Measurements from ENCODE around the gene PTX4. TPM values are rescaled to one million over a fixed set of nuclear protein-coding genes. Genes with fewer than 3 reads are reported as not detected.

Gene PTX4
- total RNA-seq, 1 experiment from 2014 or later: not detected

- no peak for DNase-seq
- Histone ChIP-seq H3K27me3 (ENCODE audit: insufficient read depth, low read length) (no peaks in the 10 kb centered on the region), H2BK20ac (ENCODE audit: low read depth, low read length, poor library complexity, severe bottlenecking) (no peak overlapping the region), H3K14ac (ENCODE audit: insufficient read depth, low read length) (no peak overlapping the region), H3T11ph (ENCODE audit: low read length) (no peak overlapping the region), H2BK5ac (ENCODE audit: insufficient read length, low read length) (no peak overlapping the region), H3K9ac (ENCODE audit: extremely low read depth, insufficient read length, low read length) (no peak overlapping the region), H3K79me1 (ENCODE audit: insufficient read depth, low read depth, low read length, poor library complexity, severe bottlenecking) (no peaks in the 10 kb centered on the region), H3K9me3 (ENCODE audit: control insufficient read depth, low read depth, low read length) (no peaks in the 10 kb centered on the region), H3K23me2 (ENCODE audit: insufficient read length, low read depth, low read length, poor library complexity, severe bottlenecking) (no peaks in the 10 kb centered on the region), H2BK12ac (ENCODE audit: insufficient read length, low read depth, low read length) (no peak overlapping the region), H2AK5ac (ENCODE audit: insufficient read length, low read length) (no peak overlapping the region), H3K56ac (ENCODE audit: insufficient read length, low read depth, low read length) (no peak overlapping the region), H3K27ac (ENCODE audit: insufficient read length, low read depth, low read length) (no peak overlapping the region), H3K18ac (ENCODE audit: insufficient read length, low read depth, low read length) (no peak overlapping the region), H3K23ac (ENCODE audit: insufficient read length, low read depth, low read length) (no peak overlapping the region), H4K8ac (replicated peaks; ENCODE audit: insufficient read length, low read depth, low read length) (no peak overlapping the region), H2BK15ac (ENCODE audit: low read depth, low read length) (no peak overlapping the region), H3K79me2 (ENCODE audit: insufficient read depth, low read length) (no peaks in the 10 kb centered on the region), H4K20me1 (ENCODE audit: control insufficient read depth, insufficient read depth, insufficient read length) (no peaks in the 10 kb centered on the region), H2AFZ (ENCODE audit: low read length) (no peak overlapping the region), H4K5ac (ENCODE audit: insufficient read length, low read depth, low read length) (no peak overlapping the region), H3K4ac (ENCODE audit: low read depth, low read length) (no peak overlapping the region), H3K4me1 (ENCODE audit: insufficient read depth, low read length) (no peaks in the 10 kb centered on the region), H3K4me2 (ENCODE audit: insufficient read depth, insufficient read length, low read length) (no peak overlapping the region), H4K91ac (ENCODE audit: insufficient read length, low read depth, low read length) (no peak overlapping the region), H2BK120ac (ENCODE audit: low read depth, low read length, poor library complexity, severe bottlenecking) (no peak overlapping the region)
- Mint-ChIP-seq H3K9me3 (no peaks in the 10 kb centered on the region), H3K27me3 (ENCODE audit: low read depth) (no peaks in the 10 kb centered on the region), H3K4me3 (no peak overlapping the region), H3K36me3 (ENCODE audit: insufficient read depth in 1 of 3, low read depth in 3 of 3) (peaks cover 14 to 41% (median 34%) of the 10 kb centered on the region in 3 experiments; a peak in 6 of 7 replicates), H3K27ac (no peak overlapping the region), H3K4me1 (no peaks in the 10 kb centered on the region)
- WGBS (ENCODE audit: extremely low coverage, insufficient read length, low lambda C conversion rate): no CpG with 5 or more reads among the region's 37 CpGs
- no peak; the same call in 2 of the 3 replicates for TF ChIP-seq CTCF (conservative IDR thresholded peaks at IDR 0.05)
Observed at GRCh38 chr16:1506494-1507213, 17.9 kb upstream of the PTX4 start.

Measured in H9 (cell line).